ENCODE measurements around the gene RAB36.

RAB36 gene

DNA sequence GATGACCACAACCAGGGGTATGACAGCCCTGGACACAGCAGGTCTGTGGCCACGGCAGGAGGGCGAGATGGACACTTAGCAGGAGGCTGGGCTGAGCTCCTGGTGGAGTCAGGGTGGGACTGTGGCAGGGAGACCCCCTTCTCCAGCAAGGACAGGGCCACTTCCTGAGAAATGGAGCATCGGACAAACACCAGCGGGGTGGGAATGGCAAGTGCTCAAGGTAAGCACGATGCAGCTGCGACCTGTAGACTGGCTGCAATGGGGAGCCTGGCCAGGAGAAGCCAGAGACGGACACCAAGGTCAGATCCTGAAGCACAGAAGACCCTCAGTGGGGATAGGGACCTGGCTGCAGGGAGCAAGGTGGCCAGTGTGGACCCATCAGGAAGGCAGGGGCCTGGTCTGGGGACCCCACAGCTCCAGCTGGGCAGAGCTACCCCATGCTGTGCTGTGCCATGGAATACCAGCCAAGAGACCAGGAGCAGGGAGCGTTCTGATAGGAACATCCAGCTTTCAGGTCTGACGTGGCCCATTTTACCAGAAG lies 32.7 kb upstream of the RAB36 start:
- Histone ChIP-seq H3K4me1 (ENCODE audit: control insufficient read depth, low read length) (peaks cover 10% of the 10 kb centered on the region), H3K9me2 (replicated peaks; ENCODE audit: control insufficient read depth, low read length) (no peaks in the 10 kb centered on the region), H4K20me1 (ENCODE audit: control insufficient read depth, insufficient read depth, low read depth, low read length) (no peaks in the 10 kb centered on the region), H3K79me2 (ENCODE audit: control insufficient read depth, low read length) (no peaks in the 10 kb centered on the region), H3F3A (ENCODE audit: control insufficient read depth, insufficient read depth) (no peaks in the 10 kb centered on the region), H3K27me3 (ENCODE audit: control insufficient read depth, low read length) (no peaks in the 10 kb centered on the region), H3K4me2 (ENCODE audit: low read length) (no peak overlapping the region), H3K9me3 (ENCODE audit: control insufficient read depth, insufficient read depth, low read length) (no peaks in the 10 kb centered on the region), H3K27ac (ENCODE audit: low read depth, low read length) (no peak overlapping the region), H3K36me3 (ENCODE audit: control insufficient read depth, low read length) (no peaks in the 10 kb centered on the region), H3K4me3 (ENCODE audit: low read length) (no peak overlapping the region)
- no peak for TF ChIP-seq EZH2phosphoT487 (IDR thresholded peaks at IDR 0.05; ENCODE audit: borderline replicate concordance, low read length)
- TF ChIP-seq, protein P1, sequence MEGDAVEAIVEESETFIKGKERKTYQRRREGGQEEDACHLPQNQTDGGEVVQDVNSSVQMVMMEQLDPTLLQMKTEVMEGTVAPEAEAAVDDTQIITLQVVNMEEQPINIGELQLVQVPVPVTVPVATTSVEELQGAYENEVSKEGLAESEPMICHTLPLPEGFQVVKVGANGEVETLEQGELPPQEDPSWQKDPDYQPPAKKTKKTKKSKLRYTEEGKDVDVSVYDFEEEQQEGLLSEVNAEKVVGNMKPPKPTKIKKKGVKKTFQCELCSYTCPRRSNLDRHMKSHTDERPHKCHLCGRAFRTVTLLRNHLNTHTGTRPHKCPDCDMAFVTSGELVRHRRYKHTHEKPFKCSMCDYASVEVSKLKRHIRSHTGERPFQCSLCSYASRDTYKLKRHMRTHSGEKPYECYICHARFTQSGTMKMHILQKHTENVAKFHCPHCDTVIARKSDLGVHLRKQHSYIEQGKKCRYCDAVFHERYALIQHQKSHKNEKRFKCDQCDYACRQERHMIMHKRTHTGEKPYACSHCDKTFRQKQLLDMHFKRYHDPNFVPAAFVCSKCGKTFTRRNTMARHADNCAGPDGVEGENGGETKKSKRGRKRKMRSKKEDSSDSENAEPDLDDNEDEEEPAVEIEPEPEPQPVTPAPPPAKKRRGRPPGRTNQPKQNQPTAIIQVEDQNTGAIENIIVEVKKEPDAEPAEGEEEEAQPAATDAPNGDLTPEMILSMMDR (IDR thresholded peaks at IDR 0.05; ENCODE audit: low read depth, low read length, poor library complexity, severe bottlenecking) = no peak

DNA sequence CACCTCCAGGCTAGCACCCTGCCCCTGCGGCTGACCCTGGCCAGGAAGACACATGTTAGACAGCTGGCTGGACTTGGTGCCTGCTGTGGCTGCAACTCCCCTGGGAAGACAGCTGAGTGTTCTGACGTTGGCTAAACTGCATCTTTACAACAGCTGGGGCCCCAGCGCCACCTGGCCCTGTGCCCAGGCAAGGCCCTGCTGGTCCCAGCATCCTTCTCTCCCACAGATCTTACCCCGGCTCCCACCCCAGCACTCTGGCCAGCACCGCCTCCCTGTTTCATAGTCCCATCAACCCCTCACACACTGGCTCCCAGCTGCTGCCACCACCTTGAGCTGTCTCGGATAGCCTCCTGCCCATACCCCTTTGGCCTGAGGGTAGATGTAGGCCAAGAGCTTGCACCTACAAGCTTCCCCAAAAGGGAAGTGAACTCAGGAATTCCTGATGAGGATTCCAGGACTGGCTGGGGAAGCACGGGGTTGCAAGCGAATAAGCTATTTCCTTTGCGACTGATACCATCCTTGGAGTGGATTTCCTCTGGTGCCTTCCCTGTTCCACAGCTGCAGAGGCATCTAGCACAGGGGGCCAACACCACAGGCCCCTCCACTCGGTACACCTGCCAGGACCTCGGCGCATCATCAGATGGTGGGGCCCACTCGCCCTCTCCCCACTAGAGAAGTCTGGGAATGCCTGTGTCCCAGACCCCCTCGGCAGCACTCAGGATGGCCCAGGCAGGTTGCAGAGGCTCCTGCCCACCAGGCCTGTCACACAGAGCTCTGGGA lies 32.0 kb upstream of the RAB36 start:
- no peaks in the 10 kb centered on the region for H3F3A ChIP-seq (ENCODE audit: control insufficient read depth, insufficient read depth)

GRCh38 chr22:23113847-23114720 lies 31.2 kb upstream of the RAB36 start:
- Histone ChIP-seq H3K36me3 (ENCODE audit: control insufficient read depth, low read length) (no peaks in the 10 kb centered on the region), H3K9me3 (ENCODE audit: control insufficient read depth, insufficient read depth, low read length) (no peaks in the 10 kb centered on the region), H3K4me1 (ENCODE audit: control insufficient read depth, low read length) (peaks cover 12% of the 10 kb centered on the region), H3K9me2 (replicated peaks; ENCODE audit: control insufficient read depth, low read length) (no peaks in the 10 kb centered on the region), H3K27me3 (ENCODE audit: control insufficient read depth, low read length) (no peaks in the 10 kb centered on the region), H3K4me2 (ENCODE audit: low read length) (no peak overlapping the region), H3K27ac (ENCODE audit: low read depth, low read length) (no peak overlapping the region), H3K79me2 (ENCODE audit: control insufficient read depth, low read length) (no peaks in the 10 kb centered on the region), H3K4me3 (ENCODE audit: low read length) (no peak overlapping the region), H4K20me1 (ENCODE audit: control insufficient read depth, insufficient read depth, low read depth, low read length) (no peaks in the 10 kb centered on the region), H3F3A (ENCODE audit: control insufficient read depth, insufficient read depth) (no peaks in the 10 kb centered on the region)
- TF ChIP-seq EZH2phosphoT487 (IDR thresholded peaks at IDR 0.05; ENCODE audit: borderline replicate concordance, low read length) = no peak
- TF ChIP-seq, protein P1 (IDR thresholded peaks at IDR 0.05; ENCODE audit: low read depth, low read length, poor library complexity, severe bottlenecking) = no peak

More for the DNA sequence above, 32.0 kb upstream of the RAB36 start:
- H4K20me1 ChIP-seq (ENCODE audit: control insufficient read depth, insufficient read depth, low read depth, low read length) = no peaks in the 10 kb centered on the region
- H3K4me3 ChIP-seq (ENCODE audit: low read length) = no peak overlapping the region
- no peaks in the 10 kb centered on the region for H3K9me3 ChIP-seq (ENCODE audit: control insufficient read depth, insufficient read depth, low read length)
- H3K4me2 ChIP-seq (ENCODE audit: low read length) = no peak overlapping the region
- peaks cover 10% of the 10 kb centered on the region for H3K4me1 ChIP-seq (ENCODE audit: control insufficient read depth, low read length)
- no peaks in the 10 kb centered on the region for H3K9me2 ChIP-seq (replicated peaks; ENCODE audit: control insufficient read depth, low read length)
- no peaks in the 10 kb centered on the region for H3K27me3 ChIP-seq (ENCODE audit: control insufficient read depth, low read length)
- no peak for TF ChIP-seq EZH2phosphoT487 (IDR thresholded peaks at IDR 0.05; ENCODE audit: borderline replicate concordance, low read length)
- TF ChIP-seq, protein P1 (IDR thresholded peaks at IDR 0.05; ENCODE audit: low read depth, low read length, poor library complexity, severe bottlenecking) = no peak
- no peak overlapping the region for H3K27ac ChIP-seq (ENCODE audit: low read depth, low read length)
- H3K36me3 ChIP-seq (ENCODE audit: control insufficient read depth, low read length) = no peaks in the 10 kb centered on the region
- H3K79me2 ChIP-seq (ENCODE audit: control insufficient read depth, low read length) = no peaks in the 10 kb centered on the region
